Measurements from ENCODE around the gene SH3TC1. TPM values are rescaled to one million over a fixed set of nuclear protein-coding genes. Genes with fewer than 3 reads are reported as not detected.

SH3TC1 gene
- total and polyA plus RNA-seq, 10 of the 15 experiments (the other 5 are each of a cell fraction or from before 2014, with no cell fraction given), result 0.19 to 47.0 (median 18.4) TPM

DNA sequence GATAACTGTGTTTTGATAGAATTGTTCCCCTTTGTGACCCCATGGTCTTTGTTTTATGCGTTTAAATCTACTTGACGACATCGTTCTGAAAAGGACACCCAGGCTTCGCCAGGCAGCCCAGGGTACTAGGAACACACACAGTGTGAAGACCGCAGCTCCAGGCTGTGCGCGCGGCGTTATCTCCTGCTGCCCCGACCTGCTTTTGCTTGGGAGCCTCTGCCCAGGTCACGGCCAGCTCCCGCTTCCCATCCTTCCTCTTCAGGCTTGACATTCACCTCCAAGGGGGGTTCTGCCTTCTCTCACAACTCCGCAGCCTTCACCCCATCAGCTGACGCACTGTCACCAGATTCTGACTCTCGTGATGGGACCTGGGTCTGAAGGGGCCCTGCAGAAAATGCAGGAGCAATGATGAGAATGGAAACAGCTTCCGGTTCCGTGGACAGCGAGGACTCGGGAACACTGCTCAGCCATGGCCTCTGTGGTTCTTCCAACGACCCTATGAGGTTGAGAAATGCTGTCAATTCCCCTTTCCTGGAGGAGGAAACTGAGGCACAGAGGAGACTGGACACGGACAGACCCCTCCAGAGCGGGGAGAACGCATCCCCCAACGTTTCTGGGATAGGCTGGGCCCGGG lies 69.9 kb downstream of the SH3TC1 start:
- H3K9me3 ChIP-seq (replicated peaks; ENCODE audit: control insufficient read depth, insufficient read depth, low read length), result no peaks in the 10 kb centered on the region
- in situ Hi-C loops (cut with MboI) (loop anchor here (10.0 kb wide), 1 partner anchor 326 kb away; the partner anchor contains the start of gene CPZ), intact Hi-C loops (cut with micrococcal nuclease; ENCODE audit: unreplicated experiment) (no loop called here)
- H3K4me3 ChIP-seq, result no peak overlapping the region
- no peak overlapping the region for H3K27ac ChIP-seq (ENCODE audit: control insufficient read depth, insufficient read depth)
- H3K79me2 ChIP-seq (ENCODE audit: control insufficient read depth, insufficient read depth, low read length), result no peaks in the 10 kb centered on the region
- FAIRE-seq (no peak), DNase-seq (ENCODE audit: low read depth, low spot score) (no peak), ATAC-seq (no peak)
- H2AFZ ChIP-seq (ENCODE audit: control insufficient read depth, low read depth, low read length), result no peak overlapping the region
- 37% methylated on average over 25 of the region's 25 CpGs for WGBS (ENCODE audit: insufficient coverage, insufficient replicate concordance, low lambda C conversion rate, missing lambda C conversion rate)
- no peaks in the 10 kb centered on the region for H4K20me1 ChIP-seq (ENCODE audit: control insufficient read depth, insufficient read depth)
- BruUV-seq (replicated peaks), result no TSS peak
- CTCF ChIA-PET, result interaction anchor here (1.0 kb wide), 1 partner anchor 134 kb away, joined by 3 read pairs; no protein-coding TSS in a partner anchor
- no peaks in the 10 kb centered on the region for H3K36me3 ChIP-seq (ENCODE audit: control insufficient read depth in 2 of 2, insufficient read depth in 2 of 2, low read length in 1 of 2)
- H3K9ac ChIP-seq (ENCODE audit: control insufficient read depth, insufficient read depth, low read length), result no peak overlapping the region
- no peaks in the 10 kb centered on the region for H3K4me1 ChIP-seq (ENCODE audit: control insufficient read depth, insufficient read depth, low read length)
- H3K4me2 ChIP-seq (ENCODE audit: control insufficient read depth, insufficient read depth), result no peak overlapping the region
- POLR2A ChIA-PET, result no interaction called here
- SMC1A ChIA-PET (ENCODE audit: uncharacterized antibody, unreplicated experiment), result no interaction called here
- RAD21 ChIA-PET (ENCODE audit: unreplicated experiment), result interaction anchor here (0.7 to 4.4 kb wide), 2 partner anchors 93 to 133 kb away, joined by 3 to 16 read pairs; no protein-coding TSS in a partner anchor
- H3K27me3 ChIP-seq (replicated peaks in 1 of 2; ENCODE audit: control insufficient read depth in 2 of 2, insufficient read depth in 2 of 2, low read length in 1 of 2), result peaks cover 2 to 6% of the 10 kb centered on the region in 2 experiments; a peak in 3 of 4 replicates
- TF ChIP-seq CHD4 (IDR thresholded peaks at IDR 0.05) (no peak), SMAD1 (IDR thresholded peaks at IDR 0.05; ENCODE audit: low read depth, partially characterized antibody) (no peak), MTA3 (IDR thresholded peaks at IDR 0.05; ENCODE audit: borderline replicate concordance, low read length) (no peak), NR2F1 (conservative IDR thresholded peaks at IDR 0.05) (no peak), JUND (IDR thresholded peaks at IDR 0.05; ENCODE audit: low read depth, low read length) (no peak), ZNF384 (IDR thresholded peaks at IDR 0.05; ENCODE audit: borderline replicate concordance, low read depth, low read length) (no peak), REST (IDR thresholded peaks at IDR 0.05; ENCODE audit: low read depth, low read length) (no peak), ZNF592 (IDR thresholded peaks at IDR 0.05) (no peak), HDAC2 (IDR thresholded peaks at IDR 0.05) (no peak), ELK1 (IDR thresholded peaks at IDR 0.05; ENCODE audit: low read depth, low read length) (no peak), MYB (IDR thresholded peaks at IDR 0.05; ENCODE audit: borderline replicate concordance, low read depth, low read length) (no peak), TBL1XR1 (IDR thresholded peaks at IDR 0.05; ENCODE audit: low read depth, low read length) (no peak)
- TF ChIP-seq, protein P1, sequence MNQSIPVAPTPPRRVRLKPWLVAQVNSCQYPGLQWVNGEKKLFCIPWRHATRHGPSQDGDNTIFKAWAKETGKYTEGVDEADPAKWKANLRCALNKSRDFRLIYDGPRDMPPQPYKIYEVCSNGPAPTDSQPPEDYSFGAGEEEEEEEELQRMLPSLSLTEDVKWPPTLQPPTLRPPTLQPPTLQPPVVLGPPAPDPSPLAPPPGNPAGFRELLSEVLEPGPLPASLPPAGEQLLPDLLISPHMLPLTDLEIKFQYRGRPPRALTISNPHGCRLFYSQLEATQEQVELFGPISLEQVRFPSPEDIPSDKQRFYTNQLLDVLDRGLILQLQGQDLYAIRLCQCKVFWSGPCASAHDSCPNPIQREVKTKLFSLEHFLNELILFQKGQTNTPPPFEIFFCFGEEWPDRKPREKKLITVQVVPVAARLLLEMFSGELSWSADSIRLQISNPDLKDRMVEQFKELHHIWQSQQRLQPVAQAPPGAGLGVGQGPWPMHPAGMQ (IDR thresholded peaks at IDR 0.05; ENCODE audit: borderline replicate concordance), result no peak

Measured in GM12878 (cell line).